CD4-positive, alpha-beta T cell treated with Interleukin-1 beta for 1 hour (primary cell): ENCODE data around the gene GPAT3.
"Not testable (repeated sequence)": the region's sequence is repeated elsewhere in the genome, so short reads cannot be mapped to it uniquely, and the experiment has no call there.

Source experiments
- DNase-seq, 2 donors: peaks; one replicate each; pipeline ENCODE4 v3.0.0-alpha.2; 2020 to 2022

Gene GPAT3

GRCh38 chr4:83605744-83606172, 69.8 kb downstream of the GPAT3 start:
- DNase-seq = no peak

- DNase-seq = no peak
Observed at GRCh38 chr4:83606460-83606859, 70.6 kb downstream of the GPAT3 start.

- no peak for DNase-seq
Observed at GRCh38 chr4:83606898-83607297, 71.0 kb downstream of the GPAT3 start.

GRCh38 chr4:83609365-83609764, 73.5 kb downstream of the GPAT3 start:
- no peak for DNase-seq

- no peak for DNase-seq
Observed at GRCh38 chr4:83610729-83611128, 74.8 kb downstream of the GPAT3 start.

GRCh38 chr4:83613023-83613422, 77.1 kb downstream of the GPAT3 start:
- no peak for DNase-seq

- DNase-seq = no peak
Observed at GRCh38 chr4:83613994-83614393, 78.1 kb downstream of the GPAT3 start.

GRCh38 chr4:83616252-83616651, 80.3 kb downstream of the GPAT3 start:
- DNase-seq = no peak

GRCh38 chr4:83617371-83618035, 81.6 kb downstream of the GPAT3 start:
- no peak for DNase-seq

- DNase-seq = no peak
Observed at GRCh38 chr4:83618431-83618830, 82.5 kb downstream of the GPAT3 start.

GRCh38 chr4:83618991-83619645, 83.2 kb downstream of the GPAT3 start:
- peak in 1 of 2 donors; percentile 9 for DNase-seq

- not testable (repeated sequence) for DNase-seq
Observed at GRCh38 chr4:83622127-83622526, 86.2 kb downstream of the GPAT3 start.

GRCh38 chr4:83625821-83626220, 89.9 kb downstream of the GPAT3 start:
- DNase-seq = no peak

- DNase-seq = no peak
Observed at GRCh38 chr4:83626245-83626836, 90.4 kb downstream of the GPAT3 start.

GRCh38 chr4:83629945-83630721, 94.2 kb downstream of the GPAT3 start:
- DNase-seq = peak in 1 of 2 donors; percentile 57

GRCh38 chr4:83631066-83631465, 95.2 kb downstream of the GPAT3 start:
- no peak for DNase-seq

- DNase-seq = no peak
Observed at GRCh38 chr4:83636930-83637329, 101.0 kb downstream of the GPAT3 start.

GRCh38 chr4:83639849-83640493, 104.1 kb downstream of the GPAT3 start:
- DNase-seq = peak; percentile 35 to 70

GRCh38 chr4:83643036-83643435, 107.1 kb downstream of the GPAT3 start:
- no peak for DNase-seq

GRCh38 chr4:83644677-83645659, 109.1 kb downstream of the GPAT3 start:
- DNase-seq = peak in 1 of 2 donors; percentile 40

- DNase-seq = no peak
Observed at GRCh38 chr4:83646538-83647239, 110.8 kb downstream of the GPAT3 start.
